Mammary epithelial cell (primary cell): ENCODE measurements around the gene SELENOS.

Experiments used
- CTCF ChIP-seq, 2 donors: IDR thresholded peaks in 1 of 2; conservative IDR thresholded peaks in 1 of 2; 2 replicates each; pipeline ENCODE4 v1.5.1; 2011 to 2012; ENCODE audit warnings: inconsistent platforms in 2 of 2, low read length in 2 of 2, mild to moderate bottlenecking in 2 of 2, control low read depth in 1 of 2, low read depth in 1 of 2; ENCODE audit not compliant: insufficient read depth in 1 of 2; ENCODE audit errors: extremely low read depth in 1 of 2
- EZH2 ChIP-seq: IDR thresholded peaks from 2 replicates; pipeline ENCODE4 v1.6.1; 2012; ENCODE audit warnings: low read length, inconsistent platforms, borderline replicate concordance

DNA sequence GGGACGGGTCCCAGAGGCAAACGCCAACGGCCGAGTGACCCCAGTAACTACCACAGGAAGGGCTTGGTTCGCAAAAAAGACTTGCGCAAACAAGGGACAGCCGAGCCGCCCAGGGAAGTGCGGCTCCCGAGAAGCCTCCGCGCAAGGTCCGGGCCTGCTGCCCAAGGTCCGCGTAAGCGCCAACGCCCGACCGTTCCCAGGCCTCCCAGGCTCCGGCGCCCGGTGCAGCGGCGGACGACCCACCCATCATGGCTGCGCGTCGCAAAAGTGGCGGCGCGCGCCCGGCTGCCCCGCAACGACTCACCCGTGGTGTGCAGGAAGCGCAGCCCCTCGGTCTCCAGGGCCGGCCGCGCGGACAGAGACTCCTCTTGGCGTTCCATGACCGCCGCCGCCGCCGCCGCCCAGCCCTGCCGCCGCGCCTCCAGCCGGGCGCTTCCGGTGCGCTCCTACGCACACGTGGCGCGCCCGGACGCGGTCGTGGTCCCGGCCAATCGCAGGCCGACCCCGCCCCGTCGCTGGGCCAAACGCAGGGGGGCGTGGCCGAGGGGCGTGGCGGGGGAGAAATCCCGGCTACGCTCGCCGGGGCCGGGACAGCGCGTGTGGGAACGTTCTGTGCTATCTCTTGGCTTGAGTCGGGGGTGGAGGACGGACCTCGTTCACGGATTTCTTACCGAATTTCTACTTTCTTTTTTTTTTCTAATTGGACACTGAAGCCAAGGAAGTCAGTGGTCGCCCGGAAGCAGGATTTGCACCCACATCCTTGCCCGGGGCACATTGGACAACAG is at the start of gene SELENOS:
- no peak for TF ChIP-seq CTCF (conservative IDR thresholded peaks at IDR 0.05 in 1 of 2, IDR thresholded peaks at IDR 0.05 in 1 of 2; ENCODE audit: extremely low read depth in 1 of 2, insufficient read depth in 1 of 2, low read depth in 1 of 2, low read length in 2 of 2)
- TF ChIP-seq EZH2 = no peak
